RWPE1 (cell line): ENCODE measurements around the gene SEMA5A.

ENCODE experiments used
- CTCF ChIA-PET: fragments of 350-600 bp; sonication (Branson Sonifier 250); formaldehyde crosslinking; extraction: SDS; loops from one replicate; lab custom pipeline; 2021; lab: Yijun Ruan, JAX
- POLR2A ChIA-PET: fragments of 400-600 bp; formaldehyde crosslinking; extraction: SDS; loops from one replicate; lab custom pipeline; 2020; ENCODE audit warnings: antibody characterized with exemption; ENCODE audit not compliant: low non-redundant PET; lab: Yijun Ruan, JAX
- DNase-seq: peaks from one replicate; pipeline ENCODE4 v3.0.0; 2012; ENCODE audit warnings: low spot score
- H3K27ac ChIP-seq: fragments of 450-650 bp; 2 replicates; pipeline ENCODE4 v1.5.1; 2017
- CTCF ChIP-seq: fragments of 450-650 bp; conservative IDR thresholded peaks from 2 replicates; pipeline ENCODE4 v1.5.1; 2017; ENCODE audit warnings: low read depth, mild to moderate bottlenecking

Gene SEMA5A

GRCh38 chr5:9500193-9500592, 45.7 kb downstream of the SEMA5A start:
- no peak for DNase-seq
- ChIA-PET CTCF (interaction anchor here (0.6 kb wide), 3 partner anchors 166 to 409 kb away, joined by 3 read pairs; no protein-coding TSS in a partner anchor), POLR2A (no interaction called here)

GRCh38 chr5:9499498-9499876, 46.4 kb downstream of the SEMA5A start:
- ChIA-PET POLR2A (no interaction called here), CTCF (interaction anchor here (0.6 kb wide), 2 partner anchors 165 to 201 kb away, joined by 3 read pairs; no protein-coding TSS in a partner anchor)
- no peak for TF ChIP-seq CTCF
- no peak for DNase-seq
- H3K27ac ChIP-seq: no peak overlapping the region

More at GRCh38 chr5:9500193-9500592, 45.7 kb downstream of the SEMA5A start:
- no peak for TF ChIP-seq CTCF
- H3K27ac ChIP-seq: no peak overlapping the region

GRCh38 chr5:9498541-9499497, 47.1 kb downstream of the SEMA5A start:
- no peak overlapping the region for H3K27ac ChIP-seq
- CTCF ChIA-PET: interaction anchor here (0.7 to 0.8 kb wide), 2 partner anchors 53 to 890 kb away, joined by 3 to 5 read pairs; no protein-coding TSS in a partner anchor
- TF ChIP-seq CTCF: peak; percentile 54
- DNase-seq: peak; percentile 33
- POLR2A ChIA-PET: no interaction called here

- POLR2A ChIA-PET: no interaction called here
- H3K27ac ChIP-seq: no peak overlapping the region
- CTCF ChIA-PET: no interaction called here
- TF ChIP-seq CTCF: no peak
- DNase-seq: no peak
These were observed 48.5 kb downstream of the SEMA5A start for GRCh38 chr5:9497347-9497746.

- POLR2A ChIA-PET: no interaction called here
- H3K27ac ChIP-seq: no peak overlapping the region
- CTCF ChIA-PET: no interaction called here
- no peak for TF ChIP-seq CTCF
- no peak for DNase-seq
These were observed 49.1 kb downstream of the SEMA5A start for GRCh38 chr5:9496801-9497200.

- DNase-seq: no peak
- CTCF ChIA-PET: interaction anchor here (0.9 kb wide), 1 partner anchor 13 kb away, joined by 3 read pairs; no protein-coding TSS in a partner anchor
- POLR2A ChIA-PET: no interaction called here
- TF ChIP-seq CTCF: no peak
- no peak overlapping the region for H3K27ac ChIP-seq
These were observed 50.8 kb downstream of the SEMA5A start for GRCh38 chr5:9495121-9495520.
